Measurements from ENCODE around the gene IGF1. TPM values are rescaled to one million over a fixed set of nuclear protein-coding genes. Genes with fewer than 3 reads are reported as not detected.

IGF1 gene
- total and polyA plus RNA-seq, 7 donors: 7.4 to 27.1 (median 15.6) TPM

- TF ChIP-seq POLR2AphosphoS5 (IDR thresholded peaks at IDR 0.05): no peak
- no peaks in the 10 kb centered on the region for H3K9me3 ChIP-seq
- peaks cover 0 to 22% (median 16%) of the 10 kb centered on the region in 4 donors for H3K4me1 ChIP-seq
- H3K36me3 ChIP-seq: no peaks in the 10 kb centered on the region
- DNase-seq: no peak
- intact Hi-C loops (cut with DNase I): no loop called here
- no peak overlapping the region for H3K27ac ChIP-seq
- H3K4me3 ChIP-seq: no peak overlapping the region
- no peaks in the 10 kb centered on the region for H3K27me3 ChIP-seq
- WGBS, 2 donors: 69 to 82% methylated on average over 3 of the region's 3 CpGs
Observed at GRCh38 chr12:102423462-102423861, 56.9 kb downstream of the IGF1 start.

DNA sequence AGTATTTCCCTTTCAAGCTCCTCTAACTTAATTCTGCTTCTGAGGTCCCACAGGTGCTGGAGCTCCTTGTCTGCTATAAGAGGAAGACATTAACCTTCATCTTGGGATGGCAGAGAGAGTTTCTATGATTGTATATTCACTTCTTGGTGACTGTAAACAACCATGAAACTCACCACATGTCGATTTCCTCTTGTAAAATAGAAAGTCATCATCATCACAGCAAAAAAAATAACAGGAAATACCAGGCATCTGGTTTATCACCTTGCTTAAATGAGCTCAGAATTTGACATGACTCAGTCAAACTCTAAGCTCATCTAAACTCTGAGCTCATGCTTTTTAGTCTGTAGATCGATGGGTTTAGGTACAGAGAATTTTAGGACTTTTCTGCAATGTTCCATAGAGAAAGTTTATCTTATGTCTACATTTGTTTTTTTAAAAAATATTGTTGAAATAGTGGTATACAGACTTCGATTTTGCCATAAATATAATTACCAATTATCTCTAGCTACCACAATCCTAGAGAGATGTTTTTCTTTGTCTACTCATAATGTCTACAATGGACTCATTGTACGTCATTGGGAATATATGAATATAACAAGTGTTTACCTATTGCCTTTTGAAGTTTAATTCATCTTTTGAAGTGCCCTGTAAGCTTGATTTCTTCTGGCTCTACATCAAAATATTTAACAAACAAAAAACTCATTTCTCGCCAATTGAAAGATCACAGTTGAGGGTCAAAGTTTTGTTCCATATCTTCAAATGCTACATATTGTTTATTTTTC, 58.4 kb downstream of the IGF1 start:
- TF ChIP-seq POLR2AphosphoS5 (IDR thresholded peaks at IDR 0.05) (no peak), POLR2A (IDR thresholded peaks at IDR 0.05) (no peak), EP300 (IDR thresholded peaks at IDR 0.05) (no peak)
- TF ChIP-seq, protein P1, sequence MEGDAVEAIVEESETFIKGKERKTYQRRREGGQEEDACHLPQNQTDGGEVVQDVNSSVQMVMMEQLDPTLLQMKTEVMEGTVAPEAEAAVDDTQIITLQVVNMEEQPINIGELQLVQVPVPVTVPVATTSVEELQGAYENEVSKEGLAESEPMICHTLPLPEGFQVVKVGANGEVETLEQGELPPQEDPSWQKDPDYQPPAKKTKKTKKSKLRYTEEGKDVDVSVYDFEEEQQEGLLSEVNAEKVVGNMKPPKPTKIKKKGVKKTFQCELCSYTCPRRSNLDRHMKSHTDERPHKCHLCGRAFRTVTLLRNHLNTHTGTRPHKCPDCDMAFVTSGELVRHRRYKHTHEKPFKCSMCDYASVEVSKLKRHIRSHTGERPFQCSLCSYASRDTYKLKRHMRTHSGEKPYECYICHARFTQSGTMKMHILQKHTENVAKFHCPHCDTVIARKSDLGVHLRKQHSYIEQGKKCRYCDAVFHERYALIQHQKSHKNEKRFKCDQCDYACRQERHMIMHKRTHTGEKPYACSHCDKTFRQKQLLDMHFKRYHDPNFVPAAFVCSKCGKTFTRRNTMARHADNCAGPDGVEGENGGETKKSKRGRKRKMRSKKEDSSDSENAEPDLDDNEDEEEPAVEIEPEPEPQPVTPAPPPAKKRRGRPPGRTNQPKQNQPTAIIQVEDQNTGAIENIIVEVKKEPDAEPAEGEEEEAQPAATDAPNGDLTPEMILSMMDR (IDR thresholded peaks at IDR 0.05): no peak
- Histone ChIP-seq H3K9me3 (no peaks in the 10 kb centered on the region), H3K4me3 (no peak overlapping the region), H3K27me3 (no peaks in the 10 kb centered on the region), H3K36me3 (no peaks in the 10 kb centered on the region), H3K27ac (no peak overlapping the region), H3K4me1 (peaks cover 0 to 12% (median 4%) of the 10 kb centered on the region in 4 donors)
- intact Hi-C loops (cut with DNase I): no loop called here
- whole genome bisulfite sequencing, 2 donors: 27 to 58% methylated on average over 5 of the region's 5 CpGs
- no peak for DNase-seq

GRCh38 chr12:102419094-102419764, 61.1 kb downstream of the IGF1 start:
- intact Hi-C loops (cut with DNase I): no loop called here
- H3K9me3 ChIP-seq: no peaks in the 10 kb centered on the region
- WGBS, 2 donors: 88 to 91% methylated on average over 11 of the region's 11 CpGs

GRCh38 chr12:102417055-102417454, 63.3 kb downstream of the IGF1 start:
- Histone ChIP-seq H3K36me3 (no peaks in the 10 kb centered on the region), H3K9me3 (no peaks in the 10 kb centered on the region), H3K4me3 (no peak overlapping the region), H3K4me1 (no peaks in the 10 kb centered on the region), H3K27ac (no peak overlapping the region), H3K27me3 (no peaks in the 10 kb centered on the region)
- DNase-seq: no peak
- TF ChIP-seq, protein P1 (IDR thresholded peaks at IDR 0.05): no peak
- no peak for TF ChIP-seq EP300 (IDR thresholded peaks at IDR 0.05)
- no peak for TF ChIP-seq POLR2A (IDR thresholded peaks at IDR 0.05)
- TF ChIP-seq POLR2AphosphoS5 (IDR thresholded peaks at IDR 0.05): no peak
- intact Hi-C loops (cut with DNase I): no loop called here
- 61 to 82% methylated on average over 2 of the region's 2 CpGs for WGBS, 2 donors

More at GRCh38 chr12:102419094-102419764, 61.1 kb downstream of the IGF1 start:
- H3K27ac ChIP-seq: no peak overlapping the region
- no peaks in the 10 kb centered on the region for H3K27me3 ChIP-seq
- no peak for DNase-seq
- no peaks in the 10 kb centered on the region for H3K4me1 ChIP-seq
- no peak overlapping the region for H3K4me3 ChIP-seq
- no peaks in the 10 kb centered on the region for H3K36me3 ChIP-seq
- TF ChIP-seq EP300 (IDR thresholded peaks at IDR 0.05) (no peak), POLR2A (IDR thresholded peaks at IDR 0.05) (no peak), POLR2AphosphoS5 (IDR thresholded peaks at IDR 0.05) (no peak)
- TF ChIP-seq, protein P1 (IDR thresholded peaks at IDR 0.05): no peak

GRCh38 chr12:102415515-102415914, 64.8 kb downstream of the IGF1 start:
- no peaks in the 10 kb centered on the region for H3K27me3 ChIP-seq
- no peak overlapping the region for H3K4me3 ChIP-seq
- H3K27ac ChIP-seq: no peak overlapping the region
- no peaks in the 10 kb centered on the region for H3K9me3 ChIP-seq
- WGBS, 2 donors: 71 to 75% methylated on average over 1 of the region's 1 CpG
- no peak for DNase-seq
- TF ChIP-seq POLR2AphosphoS5 (IDR thresholded peaks at IDR 0.05) (no peak), EP300 (IDR thresholded peaks at IDR 0.05) (no peak), POLR2A (IDR thresholded peaks at IDR 0.05) (no peak)
- TF ChIP-seq, protein P1 (IDR thresholded peaks at IDR 0.05): no peak
- intact Hi-C loops (cut with DNase I): no loop called here
- no peaks in the 10 kb centered on the region for H3K36me3 ChIP-seq
- no peaks in the 10 kb centered on the region for H3K4me1 ChIP-seq
